DOHH2 (cell line): Measurements from ENCODE around the gene RAMP1.
A peak's percentile ranks its signal among the peaks of the same experiment; 100 is the strongest.

Experiments
- H3F3A ChIP-seq: fragments of 200-600 bp; sonication (generic), shearing (Covaris generic); 2 replicates; pipeline ENCODE4 v1.6.0; 2016; ENCODE audit warnings: antibody characterized with exemption, mild to moderate bottlenecking; ENCODE audit not compliant: control insufficient read depth, insufficient read depth
- H3K27ac ChIP-seq: fragments of 200-600 bp; sonication (generic); 2 replicates; pipeline ENCODE4 v1.5.1; 2014; ENCODE audit warnings: low read depth, mild to moderate bottlenecking, low read length, moderate library complexity
- H3K27me3 ChIP-seq: fragments of 200-600 bp; sonication (generic); 2 replicates; pipeline ENCODE4 v1.6.1; 2014; ENCODE audit warnings: mild to moderate bottlenecking, low read length, mixed read lengths; ENCODE audit not compliant: control insufficient read depth
- H3K36me3 ChIP-seq: fragments of 200-600 bp; sonication (generic); 2 replicates; pipeline ENCODE4 v1.6.1; 2014; ENCODE audit warnings: mild to moderate bottlenecking, low read length, moderate library complexity, mixed read lengths; ENCODE audit not compliant: control insufficient read depth
- H3K4me1 ChIP-seq: fragments of 200-600 bp; sonication (generic); 2 replicates; pipeline ENCODE4 v1.6.1; 2014; ENCODE audit warnings: mild to moderate bottlenecking, low read length, mixed read lengths; ENCODE audit not compliant: control insufficient read depth
- H3K4me2 ChIP-seq: fragments of 200-600 bp; sonication (generic); 2 replicates; pipeline ENCODE4 v1.6.0; 2014; ENCODE audit warnings: mild to moderate bottlenecking, low read length, moderate library complexity
- H3K4me3 ChIP-seq: fragments of 200-600 bp; sonication (generic); 2 replicates; pipeline ENCODE4 v1.5.1; 2014; ENCODE audit warnings: mild to moderate bottlenecking, low read length, mixed read lengths
- H3K79me2 ChIP-seq: fragments of 200-600 bp; sonication (generic); 2 replicates; pipeline ENCODE4 v1.6.1; 2014; ENCODE audit warnings: mild to moderate bottlenecking, low read length, mixed read lengths; ENCODE audit not compliant: control insufficient read depth
- H3K9me2 ChIP-seq: fragments of 200-600 bp; sonication (generic); replicated peaks from 2 replicates; pipeline ENCODE4 v1.6.1; 2014; ENCODE audit warnings: mild to moderate bottlenecking, low read length, mixed read lengths; ENCODE audit not compliant: control insufficient read depth
- H3K9me3 ChIP-seq: fragments of 200-600 bp; sonication (generic); 2 replicates; pipeline ENCODE4 v1.6.1; 2014; ENCODE audit warnings: antibody characterized with exemption, low read length, mixed read lengths; ENCODE audit not compliant: control insufficient read depth, insufficient read depth
- H4K20me1 ChIP-seq: fragments of 200-600 bp; sonication (generic); 2 replicates; pipeline ENCODE4 v1.6.0; 2014; ENCODE audit warnings: low read depth, mild to moderate bottlenecking, antibody characterized with exemption, low read length, moderate library complexity; ENCODE audit not compliant: control insufficient read depth, insufficient read depth
- EZH2phosphoT487 ChIP-seq: fragments of 200-600 bp; sonication (generic); IDR thresholded peaks from 2 replicates; pipeline ENCODE4 v1.6.1; 2017; ENCODE audit warnings: borderline replicate concordance, mild to moderate bottlenecking, antibody characterized with exemption, low read length, moderate library complexity, mixed read lengths
- TF ChIP-seq, protein P1 (sequence below): fragments of 200-600 bp; sonication (generic); IDR thresholded peaks from one replicate; pipeline ENCODE4 v1.5.1; 2014; ENCODE audit warnings: antibody characterized with exemption, mild to moderate bottlenecking, low read depth, low read length; ENCODE audit not compliant: poor library complexity, severe bottlenecking

RAMP1 gene

DNA sequence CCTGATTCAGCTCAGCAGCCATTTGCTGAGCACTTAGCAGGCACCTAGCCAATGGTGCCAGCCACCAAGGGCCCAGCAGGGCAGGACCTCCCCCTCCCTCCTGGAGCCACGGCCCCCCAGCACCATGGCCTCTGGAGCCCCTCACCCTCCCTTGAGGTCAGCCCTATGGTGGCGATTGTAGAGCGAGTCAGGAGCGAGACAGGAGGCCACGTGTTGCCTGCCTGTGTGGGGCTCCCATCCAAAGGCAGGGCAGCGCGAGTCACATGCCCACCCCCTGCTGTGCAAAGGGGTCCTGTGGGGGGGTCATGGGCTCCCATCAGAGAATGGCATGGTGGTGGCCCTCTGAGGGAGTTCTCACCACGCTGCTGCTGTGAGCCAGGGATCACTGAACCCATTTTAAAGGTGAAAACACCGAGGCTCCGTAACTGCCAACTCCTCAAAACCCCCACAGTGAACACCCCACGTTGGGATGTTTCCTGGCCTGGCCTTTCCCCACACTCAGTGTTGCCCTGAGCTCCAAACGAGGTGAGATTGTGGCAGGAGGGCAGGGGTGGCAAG lies 35.6 kb downstream of the RAMP1 start:
- Histone ChIP-seq H3K79me2 (peaks cover 80% of the 10 kb centered on the region), H3K27ac (peak overlapping the region; percentile 84; the same call in 1 of the 2 replicates), H3K9me2 (no peaks in the 10 kb centered on the region), H3K4me3 (0 out of 2 replicates have a peak overlapping the region, but pooled peaks have one; percentile 6), H3K4me2 (peak overlapping the region; percentile 48), H3K36me3 (peaks cover 11% of the 10 kb centered on the region; the same call in 1 of the 2 replicates), H3K27me3 (no peaks in the 10 kb centered on the region), H3K4me1 (peaks cover 90% of the 10 kb centered on the region), H3F3A (peaks cover 36% of the 10 kb centered on the region), H3K9me3 (no peaks in the 10 kb centered on the region), H4K20me1 (no peaks in the 10 kb centered on the region)
- TF ChIP-seq EZH2phosphoT487: no peak
- TF ChIP-seq, protein P1, sequence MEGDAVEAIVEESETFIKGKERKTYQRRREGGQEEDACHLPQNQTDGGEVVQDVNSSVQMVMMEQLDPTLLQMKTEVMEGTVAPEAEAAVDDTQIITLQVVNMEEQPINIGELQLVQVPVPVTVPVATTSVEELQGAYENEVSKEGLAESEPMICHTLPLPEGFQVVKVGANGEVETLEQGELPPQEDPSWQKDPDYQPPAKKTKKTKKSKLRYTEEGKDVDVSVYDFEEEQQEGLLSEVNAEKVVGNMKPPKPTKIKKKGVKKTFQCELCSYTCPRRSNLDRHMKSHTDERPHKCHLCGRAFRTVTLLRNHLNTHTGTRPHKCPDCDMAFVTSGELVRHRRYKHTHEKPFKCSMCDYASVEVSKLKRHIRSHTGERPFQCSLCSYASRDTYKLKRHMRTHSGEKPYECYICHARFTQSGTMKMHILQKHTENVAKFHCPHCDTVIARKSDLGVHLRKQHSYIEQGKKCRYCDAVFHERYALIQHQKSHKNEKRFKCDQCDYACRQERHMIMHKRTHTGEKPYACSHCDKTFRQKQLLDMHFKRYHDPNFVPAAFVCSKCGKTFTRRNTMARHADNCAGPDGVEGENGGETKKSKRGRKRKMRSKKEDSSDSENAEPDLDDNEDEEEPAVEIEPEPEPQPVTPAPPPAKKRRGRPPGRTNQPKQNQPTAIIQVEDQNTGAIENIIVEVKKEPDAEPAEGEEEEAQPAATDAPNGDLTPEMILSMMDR: no peak

DNA sequence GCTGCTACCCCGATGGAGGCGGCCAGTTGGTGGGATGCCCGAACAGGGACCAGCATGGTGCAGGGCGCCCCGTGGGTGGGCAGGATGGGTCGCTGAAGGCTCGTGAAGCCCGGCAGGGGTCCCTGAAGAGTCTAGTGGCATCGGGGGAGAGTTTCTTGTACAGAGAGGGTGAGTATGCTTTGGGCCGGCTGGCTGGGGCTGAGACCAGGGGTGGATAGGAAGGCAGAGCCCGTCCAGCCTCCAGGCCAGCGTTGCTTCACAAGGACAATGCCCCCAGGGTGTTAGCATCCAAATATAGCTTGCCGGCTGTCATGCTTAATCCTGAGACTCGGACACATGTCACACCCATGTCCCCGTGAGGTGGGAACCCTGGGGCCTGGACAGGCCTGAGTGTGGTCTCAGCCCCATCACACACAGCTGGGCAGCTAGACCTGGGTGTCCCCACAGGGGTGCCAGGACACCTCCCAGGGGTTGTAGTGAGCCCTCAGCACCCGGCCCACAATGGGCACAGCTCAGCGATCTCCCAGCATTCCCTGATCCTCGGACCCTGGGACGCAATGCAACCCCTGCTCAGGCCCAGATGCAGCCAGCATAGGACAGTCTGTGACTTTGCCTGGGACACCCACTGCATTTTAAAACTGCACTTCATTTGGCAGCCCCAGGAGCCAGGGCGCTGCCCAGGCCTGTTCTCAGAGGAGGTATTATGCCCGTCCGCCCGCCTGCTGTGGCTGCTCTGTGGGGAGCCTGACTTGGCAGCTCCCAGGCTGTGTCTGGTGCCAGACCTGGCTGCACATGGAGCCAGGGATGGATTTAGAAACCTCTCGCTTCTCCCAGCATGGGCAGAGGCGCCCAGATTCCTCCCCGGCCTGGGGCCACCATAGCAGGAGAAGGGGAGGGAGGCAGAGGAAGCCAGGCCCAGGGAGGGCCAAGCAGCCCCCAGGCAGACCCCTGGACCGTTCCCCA lies 36.4 kb downstream of the RAMP1 start:
- peak overlapping the region; percentile 77; the same call in 1 of the 2 replicates for H3K27ac ChIP-seq
- peaks cover 84% of the 10 kb centered on the region for H3K79me2 ChIP-seq
- TF ChIP-seq, protein P1: no peak
- TF ChIP-seq EZH2phosphoT487: no peak
- no peaks in the 10 kb centered on the region for H3K27me3 ChIP-seq
- peak overlapping the region; percentile 25 for H3K4me2 ChIP-seq
- peaks cover 83% of the 10 kb centered on the region for H3K4me1 ChIP-seq
- no peaks in the 10 kb centered on the region for H3K9me3 ChIP-seq
- H3K36me3 ChIP-seq: peaks cover 13% of the 10 kb centered on the region
- H4K20me1 ChIP-seq: no peaks in the 10 kb centered on the region
- no peaks in the 10 kb centered on the region for H3K9me2 ChIP-seq
- peaks cover 36% of the 10 kb centered on the region for H3F3A ChIP-seq
- H3K4me3 ChIP-seq: no peak overlapping the region

DNA sequence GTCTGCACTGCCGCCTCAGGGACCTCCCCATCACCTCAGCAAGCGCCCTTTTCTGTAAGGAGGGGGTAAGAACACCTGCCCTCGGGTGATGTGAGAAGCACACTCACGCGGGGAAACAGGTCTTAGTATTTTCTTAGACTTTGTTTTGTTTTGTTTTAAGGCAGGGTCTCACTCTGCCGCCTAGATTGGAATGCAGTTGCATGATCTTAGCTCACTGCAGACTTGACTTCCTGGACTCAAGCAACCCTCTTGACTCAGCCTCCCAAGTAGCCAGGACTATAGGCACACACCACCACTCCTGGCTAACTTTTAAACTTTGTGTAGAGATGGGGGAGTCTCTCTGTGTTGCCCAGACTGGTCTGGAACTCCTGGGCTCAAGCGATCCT lies 37.1 kb downstream of the RAMP1 start:
- no peaks in the 10 kb centered on the region for H3K9me3 ChIP-seq

More for the DNA sequence above, 37.1 kb downstream of the RAMP1 start:
- Histone ChIP-seq H3F3A (peaks cover 33% of the 10 kb centered on the region), H3K79me2 (peaks cover 91% of the 10 kb centered on the region), H3K27ac (peak overlapping the region; percentile 77; the same call in 1 of the 2 replicates), H3K4me1 (peaks cover 87% of the 10 kb centered on the region), H3K36me3 (peaks cover 20% of the 10 kb centered on the region), H3K27me3 (no peaks in the 10 kb centered on the region), H3K4me2 (peak overlapping the region; percentile 25), H3K4me3 (no peak overlapping the region), H4K20me1 (no peaks in the 10 kb centered on the region), H3K9me2 (no peaks in the 10 kb centered on the region)
- TF ChIP-seq EZH2phosphoT487: no peak
- TF ChIP-seq, protein P1: no peak
